ENCODE measurements around the gene PLCL2. TPM values are rescaled to one million over a fixed set of nuclear protein-coding genes. Genes with fewer than 3 reads are reported as not detected.

The PLCL2 gene
- total RNA-seq, 1 donor from 2014 or later: 1.6 TPM

GRCh38 chr3:17129556-17129955, 244.8 kb downstream of the PLCL2 start:
- TF ChIP-seq, protein P1, sequence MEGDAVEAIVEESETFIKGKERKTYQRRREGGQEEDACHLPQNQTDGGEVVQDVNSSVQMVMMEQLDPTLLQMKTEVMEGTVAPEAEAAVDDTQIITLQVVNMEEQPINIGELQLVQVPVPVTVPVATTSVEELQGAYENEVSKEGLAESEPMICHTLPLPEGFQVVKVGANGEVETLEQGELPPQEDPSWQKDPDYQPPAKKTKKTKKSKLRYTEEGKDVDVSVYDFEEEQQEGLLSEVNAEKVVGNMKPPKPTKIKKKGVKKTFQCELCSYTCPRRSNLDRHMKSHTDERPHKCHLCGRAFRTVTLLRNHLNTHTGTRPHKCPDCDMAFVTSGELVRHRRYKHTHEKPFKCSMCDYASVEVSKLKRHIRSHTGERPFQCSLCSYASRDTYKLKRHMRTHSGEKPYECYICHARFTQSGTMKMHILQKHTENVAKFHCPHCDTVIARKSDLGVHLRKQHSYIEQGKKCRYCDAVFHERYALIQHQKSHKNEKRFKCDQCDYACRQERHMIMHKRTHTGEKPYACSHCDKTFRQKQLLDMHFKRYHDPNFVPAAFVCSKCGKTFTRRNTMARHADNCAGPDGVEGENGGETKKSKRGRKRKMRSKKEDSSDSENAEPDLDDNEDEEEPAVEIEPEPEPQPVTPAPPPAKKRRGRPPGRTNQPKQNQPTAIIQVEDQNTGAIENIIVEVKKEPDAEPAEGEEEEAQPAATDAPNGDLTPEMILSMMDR (IDR thresholded peaks at IDR 0.05; ENCODE audit: insufficient read depth, low read length, severe bottlenecking): no peak
- FAIRE-seq: no peak
- Histone ChIP-seq H3K4me3 (ENCODE audit: low read depth, low read length) (no peak overlapping the region), H3K27me3 (ENCODE audit: control insufficient read depth, insufficient read depth, low read length) (no peaks in the 10 kb centered on the region), H3K36me3 (ENCODE audit: control insufficient read depth, insufficient read depth, low read length) (no peaks in the 10 kb centered on the region)
- peak; percentile 35 for DNase-seq (ENCODE audit: low read depth)

DNA sequence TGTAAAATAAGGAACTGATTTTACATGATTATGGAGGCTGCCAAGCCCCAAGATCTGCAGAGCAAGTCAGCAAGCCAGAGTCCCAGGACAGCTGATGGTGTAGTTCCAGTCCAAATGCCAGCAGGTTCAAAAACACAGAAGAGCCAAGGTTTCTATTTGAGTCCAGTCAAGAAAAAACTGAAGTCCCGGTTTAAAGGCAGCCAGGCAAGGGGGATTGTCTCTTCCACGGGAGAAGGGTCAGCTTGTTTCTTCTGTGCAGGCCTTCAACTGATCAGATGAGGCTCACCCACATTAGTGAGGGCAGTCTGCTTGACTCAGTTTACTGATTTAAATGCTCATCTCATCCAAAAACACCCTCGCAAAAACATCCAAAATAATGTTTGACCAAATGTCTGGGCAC, 246.2 kb downstream of the PLCL2 start:
- no peak overlapping the region for H3K4me3 ChIP-seq (ENCODE audit: low read depth, low read length)
- FAIRE-seq: no peak
- TF ChIP-seq, protein P1 (IDR thresholded peaks at IDR 0.05; ENCODE audit: insufficient read depth, low read length, severe bottlenecking): no peak
- no peak for DNase-seq (ENCODE audit: low read depth)
- no peaks in the 10 kb centered on the region for H3K36me3 ChIP-seq (ENCODE audit: control insufficient read depth, insufficient read depth, low read length)
- no peaks in the 10 kb centered on the region for H3K27me3 ChIP-seq (ENCODE audit: control insufficient read depth, insufficient read depth, low read length)

DNA sequence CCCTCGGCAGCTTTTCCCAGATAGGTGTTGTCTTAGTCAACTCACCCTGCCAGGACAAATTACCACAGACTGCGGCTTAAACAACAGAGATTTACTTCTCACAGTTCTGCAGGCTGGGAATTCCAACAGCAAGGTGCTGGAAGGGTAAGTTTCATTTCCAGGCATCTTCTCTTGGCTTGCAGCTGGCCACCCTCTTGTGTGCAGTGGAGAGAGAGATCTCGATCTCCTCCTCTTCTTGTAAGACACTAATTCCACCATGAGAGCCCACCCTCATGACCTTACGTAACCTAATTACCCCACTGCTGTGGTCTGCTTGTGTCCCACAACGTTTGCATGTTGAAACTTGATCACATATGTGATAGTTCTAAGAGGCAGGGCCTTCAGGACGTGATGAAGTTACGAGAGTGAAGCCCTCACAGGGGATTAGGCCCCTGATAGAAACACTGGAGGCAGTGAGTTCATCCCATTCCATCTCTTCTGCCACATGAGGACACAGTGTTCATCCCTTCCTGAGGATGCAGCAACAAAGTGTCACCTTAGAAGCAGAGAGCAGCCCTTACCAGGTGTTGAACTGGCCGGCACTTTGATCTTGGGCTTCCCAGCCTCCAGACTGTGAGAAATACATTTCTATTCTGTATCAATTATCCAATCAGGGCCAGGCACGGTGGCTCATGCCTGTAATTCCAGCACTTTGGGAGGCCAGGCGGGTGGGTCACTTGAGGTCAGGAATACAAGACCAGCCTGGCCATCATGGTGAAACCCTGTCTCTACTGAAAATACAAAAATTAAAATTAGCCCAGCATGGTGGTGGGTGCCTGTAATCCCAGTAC, 247.7 kb downstream of the PLCL2 start:
- Histone ChIP-seq H3K36me3 (ENCODE audit: control insufficient read depth, insufficient read depth, low read length) (no peaks in the 10 kb centered on the region), H3K4me3 (ENCODE audit: low read depth, low read length) (no peak overlapping the region), H3K27me3 (ENCODE audit: control insufficient read depth, insufficient read depth, low read length) (no peaks in the 10 kb centered on the region)
- no peak for DNase-seq (ENCODE audit: low read depth)
- FAIRE-seq: no peak
- TF ChIP-seq, protein P1 (IDR thresholded peaks at IDR 0.05; ENCODE audit: insufficient read depth, low read length, severe bottlenecking): no peak

DNA sequence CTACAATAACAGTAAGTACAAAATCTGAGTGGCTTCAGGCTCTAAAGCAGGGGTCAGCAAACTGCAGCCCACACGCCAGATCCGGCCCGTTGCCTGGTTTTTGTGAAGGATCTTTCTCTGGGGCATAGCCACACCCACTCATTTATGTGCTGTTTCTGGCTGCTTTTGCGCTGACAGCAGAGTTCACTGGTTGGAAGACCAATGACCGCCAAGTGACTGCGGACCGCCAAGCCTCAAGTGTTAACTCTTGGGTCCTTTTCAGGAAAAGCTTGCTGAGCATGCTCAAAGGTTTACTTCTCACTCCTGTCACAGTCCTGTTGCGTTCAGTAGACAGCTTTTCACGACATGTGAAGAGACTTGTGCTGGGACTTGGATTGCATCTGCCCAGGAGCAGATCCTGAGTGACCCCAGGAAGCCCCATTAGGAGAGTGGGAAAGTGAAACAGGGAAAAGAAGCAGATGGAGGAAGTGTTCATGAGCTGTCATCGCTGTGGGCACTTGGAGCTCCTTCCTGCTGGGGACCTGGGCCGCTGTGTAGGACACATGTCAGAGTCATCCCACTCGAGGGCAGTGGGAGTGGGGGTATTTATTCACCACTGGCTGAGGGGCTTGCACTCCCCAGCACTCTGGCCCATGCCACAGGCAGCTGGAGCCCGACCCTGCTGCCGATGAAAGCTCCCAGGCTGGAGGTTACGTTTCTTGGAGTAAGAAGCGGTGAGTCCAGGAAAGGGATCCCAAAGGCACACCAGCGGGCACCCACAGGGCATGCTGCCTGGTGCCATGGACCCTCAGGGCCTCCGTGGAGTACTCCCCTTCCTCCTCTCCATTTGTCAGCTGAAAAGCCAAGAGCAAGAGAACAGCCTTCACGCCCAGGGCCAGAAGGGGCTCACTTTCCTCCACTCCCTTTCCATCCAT, 249.1 kb downstream of the PLCL2 start:
- DNase-seq (ENCODE audit: low read depth) (no peak), FAIRE-seq (peak; percentile 68)
- TF ChIP-seq, protein P1 (IDR thresholded peaks at IDR 0.05; ENCODE audit: insufficient read depth, low read length, severe bottlenecking): no peak
- H3K4me3 ChIP-seq (ENCODE audit: low read depth, low read length): no peak overlapping the region
- H3K27me3 ChIP-seq (ENCODE audit: control insufficient read depth, insufficient read depth, low read length): no peaks in the 10 kb centered on the region
- H3K36me3 ChIP-seq (ENCODE audit: control insufficient read depth, insufficient read depth, low read length): no peaks in the 10 kb centered on the region

- FAIRE-seq (no peak), DNase-seq (ENCODE audit: low read depth) (no peak)
- TF ChIP-seq, protein P1 (IDR thresholded peaks at IDR 0.05; ENCODE audit: insufficient read depth, low read length, severe bottlenecking): no peak
- Histone ChIP-seq H3K36me3 (ENCODE audit: control insufficient read depth, insufficient read depth, low read length) (no peaks in the 10 kb centered on the region), H3K27me3 (ENCODE audit: control insufficient read depth, insufficient read depth, low read length) (no peaks in the 10 kb centered on the region), H3K4me3 (ENCODE audit: low read depth, low read length) (no peak overlapping the region)
These were observed 250.9 kb downstream of the PLCL2 start for GRCh38 chr3:17135696-17136095.

All from bronchial epithelial cell (primary cell).